GM13976 (cell line): ENCODE data around the gene STX1A.

Source experiments
- DNase-seq: peaks from one replicate; pipeline ENCODE4 v3.0.0; 2012; ENCODE audit warnings: low spot score
- CTCF ChIP-seq: IDR thresholded peaks from 2 replicates; pipeline ENCODE4 v1.5.1; 2012; ENCODE audit warnings: borderline replicate concordance, mild to moderate bottlenecking; ENCODE audit not compliant: insufficient read depth; ENCODE audit errors: extremely low read depth, missing control alignments, control extremely low read depth
- in situ Hi-C: fragments of 300-500 bp; cut with MboI; formaldehyde crosslinking; loops from one replicate; pipeline ENCODE4 v1.12.0; 2022; ENCODE audit warnings: low sequenced_read_pairs, mixed read lengths, inconsistent platforms; ENCODE audit not compliant: unreplicated experiment

STX1A gene

GRCh38 chr7:73740771-73741170 is 21.3 kb upstream of the STX1A start:
- no peak for TF ChIP-seq CTCF
- in situ Hi-C loops = no loop called here
- DNase-seq = no peak

- in situ Hi-C loops = no loop called here
- TF ChIP-seq CTCF = no peak
- no peak for DNase-seq
Observed at GRCh38 chr7:73740212-73740611, 20.7 kb upstream of the STX1A start.

- in situ Hi-C loops = no loop called here
- TF ChIP-seq CTCF = no peak
- peak; percentile 53 for DNase-seq
Observed at GRCh38 chr7:73739387-73739767, 19.9 kb upstream of the STX1A start.

- in situ Hi-C loops = no loop called here
- peak; percentile 100 for DNase-seq
- TF ChIP-seq CTCF = no peak
Observed at GRCh38 chr7:73738612-73739386, 19.3 kb upstream of the STX1A start, which contains the start of gene ABHD11. Gene ABHD11, minus strand, starts transcription at chr7:73738802. Its CDS starts 32 bp downstream, at chr7:73738770.

- peak; percentile 87 for DNase-seq
- no peak for TF ChIP-seq CTCF
- in situ Hi-C loops = no loop called here
Observed at GRCh38 chr7:73738220-73738611, 18.7 kb upstream of the STX1A start.

- in situ Hi-C loops = no loop called here
- DNase-seq = no peak
- TF ChIP-seq CTCF = no peak
Observed at GRCh38 chr7:73737491-73738219, 18.2 kb upstream of the STX1A start.
